Activated CD4-positive, alpha-beta T cell treated with anti-CD3 and anti-CD28 coated beads, Interleukin-2, Interleukin-6, amounts not matched to agents 100 ng/mL and 50 ng/mL, durations not matched to agents 16 hours and 8 hours (primary cell): ENCODE data around the gene HCK.
"Not testable (repeated sequence)": the region's sequence is repeated elsewhere in the genome, so short reads cannot be mapped to it uniquely, and the experiment has no call there.

ENCODE experiments used
- DNase-seq: peaks from one replicate; pipeline ENCODE4 v3.0.0-alpha.2; 2020

Gene HCK

GRCh38 chr20:32029561-32029960, 22.5 kb upstream of the HCK start:
- DNase-seq: no peak

GRCh38 chr20:32031007-32031958, 20.8 kb upstream of the HCK start:
- DNase-seq: peak; percentile 44

GRCh38 chr20:32033316-32033715, 18.7 kb upstream of the HCK start:
- no peak for DNase-seq

- not testable (repeated sequence) for DNase-seq
Measured at GRCh38 chr20:32033721-32034120, 18.3 kb upstream of the HCK start.

GRCh38 chr20:32034581-32035425, 17.2 kb upstream of the HCK start:
- no peak for DNase-seq

GRCh38 chr20:32035426-32035779, 16.6 kb upstream of the HCK start:
- DNase-seq: no peak

- DNase-seq: no peak
Measured at GRCh38 chr20:32036252-32036651, 15.8 kb upstream of the HCK start.

- DNase-seq: no peak
Measured at GRCh38 chr20:32036716-32037485, 15.1 kb upstream of the HCK start.

GRCh38 chr20:32037929-32038328, 14.1 kb upstream of the HCK start:
- DNase-seq: no peak

GRCh38 chr20:32040142-32040953, 11.7 kb upstream of the HCK start:
- DNase-seq: no peak

- no peak for DNase-seq
Measured at GRCh38 chr20:32045999-32046398, 6.0 kb upstream of the HCK start.

GRCh38 chr20:32050324-32050841, 1.7 kb upstream of the HCK start:
- DNase-seq: no peak

- DNase-seq: no peak
Measured at GRCh38 chr20:32050851-32051556, 1.0 kb upstream of the HCK start.

- DNase-seq: no peak
Measured at GRCh38 chr20:32051720-32052089, 337 bp upstream of the HCK start.

GRCh38 chr20:32052778-32053362, 828 bp downstream of the HCK start:
- DNase-seq: no peak

GRCh38 chr20:32053648-32054047, 1.6 kb downstream of the HCK start:
- no peak for DNase-seq

GRCh38 chr20:32056708-32057483, 4.9 kb downstream of the HCK start:
- no peak for DNase-seq

- DNase-seq: no peak
Measured at GRCh38 chr20:32057656-32058184, 5.7 kb downstream of the HCK start.

GRCh38 chr20:32059189-32059588, 7.1 kb downstream of the HCK start:
- DNase-seq: no peak

- peak; percentile 14 for DNase-seq
Measured at GRCh38 chr20:32062776-32063170, 10.7 kb downstream of the HCK start.
